GM23248 (cell line): ENCODE results near the gene FGGY. TPM values are rescaled to one million over a fixed set of nuclear protein-coding genes. Genes with fewer than 3 reads are reported as not detected.

Source experiments
- DNase-seq: peaks from one replicate; pipeline ENCODE4 v3.0.0-alpha.2; 2015
- H2AFZ ChIP-seq: fragments of 200-600 bp; sonication (generic); 2 replicates; pipeline ENCODE4 v1.6.1; 2016; ENCODE audit warnings: antibody characterized with exemption
- H3F3A ChIP-seq: fragments of 200-600 bp; sonication (generic); 2 replicates; pipeline ENCODE4 v1.6.1; 2016; ENCODE audit warnings: mild to moderate bottlenecking, antibody characterized with exemption, mixed run types; ENCODE audit not compliant: insufficient read depth
- H3K27ac ChIP-seq: fragments of 200-600 bp; sonication (generic); 2 replicates; pipeline ENCODE4 v1.5.1; 2016; ENCODE audit warnings: mild to moderate bottlenecking
- H3K27me3 ChIP-seq: fragments of 200-600 bp; sonication (generic); replicated peaks from 2 replicates; pipeline ENCODE4 v1.6.1; 2016; ENCODE audit warnings: mild to moderate bottlenecking; ENCODE audit not compliant: insufficient read depth
- H3K36me3 ChIP-seq: fragments of 200-600 bp; sonication (generic); 2 replicates; pipeline ENCODE4 v1.6.1; 2016; ENCODE audit warnings: low read depth, mild to moderate bottlenecking
- H3K4me1 ChIP-seq: fragments of 200-600 bp; sonication (generic); 2 replicates; pipeline ENCODE4 v1.6.1; 2016; ENCODE audit warnings: mild to moderate bottlenecking; ENCODE audit not compliant: insufficient read depth
- H3K4me2 ChIP-seq: fragments of 200-600 bp; sonication (generic); one replicate; pipeline ENCODE4 v1.6.1; 2016; ENCODE audit warnings: mild to moderate bottlenecking; ENCODE audit not compliant: unreplicated experiment
- H3K4me3 ChIP-seq: fragments of 200-600 bp; sonication (generic); 2 replicates; pipeline ENCODE4 v1.5.1; 2016; ENCODE audit warnings: mild to moderate bottlenecking
- H3K79me2 ChIP-seq: fragments of 200-600 bp; sonication (generic); 2 replicates; pipeline ENCODE4 v1.6.1; 2016; ENCODE audit warnings: mild to moderate bottlenecking; ENCODE audit not compliant: insufficient read depth
- H3K9ac ChIP-seq: fragments of 200-600 bp; sonication (generic); 2 replicates; pipeline ENCODE4 v1.6.1; 2016; ENCODE audit warnings: mild to moderate bottlenecking
- H3K9me2 ChIP-seq: fragments of 200-600 bp; sonication (generic); 2 replicates; pipeline ENCODE4 v1.6.1; 2016; ENCODE audit warnings: mixed run types, mild to moderate bottlenecking, moderate library complexity; ENCODE audit not compliant: insufficient read depth
- H3K9me3 ChIP-seq: fragments of 200-600 bp; sonication (generic); one replicate; pipeline ENCODE4 v1.6.1; 2017; ENCODE audit warnings: low read depth
- H4K20me1 ChIP-seq: fragments of 200-600 bp; sonication (generic); 2 replicates; pipeline ENCODE4 v1.6.0; 2016; ENCODE audit not compliant: insufficient read depth
- EZH2 ChIP-seq: fragments of 200-600 bp; sonication (generic); IDR thresholded peaks from 2 replicates; pipeline ENCODE4 v1.6.1; 2018; ENCODE audit warnings: antibody characterized with exemption, mild to moderate bottlenecking; ENCODE audit not compliant: insufficient read depth, poor library complexity, severe bottlenecking
- EZH2phosphoT487 ChIP-seq: fragments of 200-600 bp; sonication (generic); IDR thresholded peaks from 2 replicates; pipeline ENCODE4 v1.6.1; 2018; ENCODE audit warnings: antibody characterized with exemption, moderate library complexity, mild to moderate bottlenecking, low read depth; ENCODE audit not compliant: insufficient read depth
- WGBS, 2 experiments: methylation state at CpG; one replicate each; pipeline ENCODE4 v1.1.6; 2015 to 2017; ENCODE audit warnings: low lambda C conversion rate in 2 of 2, low coverage in 1 of 2; ENCODE audit errors: missing lambda C conversion rate in 2 of 2; 5-methylcytosine and 5-hydroxymethylcytosine counted together
- in situ Hi-C: fragments of 300-500 bp; cut with MboI; formaldehyde crosslinking; loops from 2 replicates; pipeline ENCODE4 v1.15.0; 2020
- polyA plus RNA-seq: library from polyadenylated mRNA; unstranded; fragments of >200 nt; fragmentation: Nextera tagmentation; extraction: Ambion mirVana; gene quantifications from 2 replicates; pipeline ENCODE4 v1.2.1, GENCODE V29; 2016
- total RNA-seq: library from RNA; depleted of rRNA; stranded (reverse); fragments of >200 nt; shearing (Covaris generic); gene quantifications from 2 replicates; pipeline ENCODE4 v1.2.3, GENCODE V29; 2014

The FGGY gene
- total and polyA plus RNA-seq, 2 experiments from 2014 or later: 12.8 to 16.9 TPM

GRCh38 chr1:59757197-59757747 lies 460.4 kb downstream of the FGGY start:
- 84 to 91% methylated on average over 4 of the region's 4 CpGs for WGBS, 2 experiments
- Histone ChIP-seq H3K27me3 (no peaks in the 10 kb centered on the region), H3K4me2 (no peak overlapping the region), H3K27ac (no peak overlapping the region), H3K9me3 (no peaks in the 10 kb centered on the region), H3K4me3 (no peak overlapping the region), H3K79me2 (no peaks in the 10 kb centered on the region), H3K36me3 (no peaks in the 10 kb centered on the region), H3K4me1 (peaks cover 13% of the 10 kb centered on the region), H3K9me2 (no peaks in the 10 kb centered on the region), H3K9ac (no peak overlapping the region), H3F3A (0 out of 2 replicates have a peak, but pooled peaks cover 2% of the 10 kb centered on the region), H4K20me1 (no peaks in the 10 kb centered on the region), H2AFZ (no peak overlapping the region; the same call in 1 of the 2 replicates)
- TF ChIP-seq EZH2 (no peak), EZH2phosphoT487 (no peak)
- no peak for DNase-seq
- in situ Hi-C loops: no loop called here

DNA sequence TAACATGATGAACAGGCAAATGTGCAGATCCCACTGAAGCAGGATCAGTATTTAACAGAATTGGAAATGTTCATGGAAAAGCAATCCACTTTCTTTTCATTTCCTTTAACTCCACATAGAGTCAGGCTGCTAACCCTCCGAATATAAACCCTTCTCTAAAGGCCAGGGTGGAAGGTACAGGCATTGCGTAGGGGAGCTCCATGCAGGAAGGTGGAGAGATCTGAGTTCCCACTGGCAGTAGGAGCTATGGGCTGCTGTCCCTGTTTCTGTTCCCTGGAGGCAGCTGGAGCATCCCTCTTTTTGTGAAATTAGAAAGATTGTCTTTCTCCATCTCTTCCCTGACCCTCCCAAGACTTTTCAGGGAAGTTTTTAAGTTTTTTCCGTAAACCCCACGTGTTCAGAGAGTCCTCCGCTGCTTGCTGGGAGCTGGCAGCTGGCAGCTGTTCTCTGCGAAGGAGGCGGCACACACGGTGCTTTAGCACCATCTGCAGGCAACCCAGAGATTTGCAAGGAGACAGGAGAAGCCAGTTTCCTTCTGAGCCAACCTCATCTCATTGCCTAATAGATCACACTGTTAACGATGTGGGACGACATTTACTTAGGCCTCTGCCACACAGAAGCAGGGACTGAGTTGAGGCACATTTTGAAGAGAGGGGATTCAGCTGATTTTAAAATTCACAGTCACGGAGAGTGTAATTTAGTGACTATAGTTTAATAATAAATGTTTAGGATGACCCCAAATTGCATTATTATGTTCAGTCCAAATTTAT lies 462.4 kb downstream of the FGGY start:
- H3K4me1 ChIP-seq: peaks cover 5% of the 10 kb centered on the region; the same call in 1 of the 2 replicates
- H3K36me3 ChIP-seq: no peaks in the 10 kb centered on the region
- no peak overlapping the region for H3K27ac ChIP-seq
- WGBS, 2 experiments: 7 to 8% methylated on average over 11 of the region's 11 CpGs
- H3K79me2 ChIP-seq: no peaks in the 10 kb centered on the region
- H3K4me3 ChIP-seq: no peak overlapping the region
- peak overlapping the region; percentile 49 for H3K4me2 ChIP-seq
- no peaks in the 10 kb centered on the region for H3K9me2 ChIP-seq
- peak overlapping the region; percentile 76 for H2AFZ ChIP-seq
- TF ChIP-seq EZH2: no peak
- in situ Hi-C loops: no loop called here
- no peaks in the 10 kb centered on the region for H3K9me3 ChIP-seq
- peak overlapping the region; percentile 56 for H3K9ac ChIP-seq
- H3K27me3 ChIP-seq: no peaks in the 10 kb centered on the region
- DNase-seq: peak; percentile 89
- H3F3A ChIP-seq: no peaks in the 10 kb centered on the region
- no peaks in the 10 kb centered on the region for H4K20me1 ChIP-seq

DNA sequence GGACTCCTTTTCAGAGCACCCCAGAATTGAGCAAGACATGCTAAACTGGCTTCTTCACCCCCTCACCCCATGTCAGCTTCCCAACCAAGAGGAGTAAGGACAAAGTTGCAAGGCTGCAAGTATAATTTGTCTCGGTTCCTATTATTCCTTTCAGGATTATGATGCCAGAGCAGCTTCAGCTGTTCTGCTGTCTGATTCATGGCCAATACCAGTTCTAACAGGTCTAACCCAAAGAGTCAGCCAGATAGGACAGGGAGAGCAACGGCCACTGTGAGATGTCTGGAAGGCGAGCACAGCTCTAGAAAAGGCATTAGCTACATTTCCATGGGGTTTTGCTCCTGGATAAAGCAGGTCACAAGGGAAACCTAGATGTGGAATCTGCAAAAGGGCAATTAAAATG lies 464.5 kb downstream of the FGGY start:
- Histone ChIP-seq H3K36me3 (no peaks in the 10 kb centered on the region), H3K9ac (no peak overlapping the region), H3F3A (no peaks in the 10 kb centered on the region), H3K9me3 (no peaks in the 10 kb centered on the region), H3K4me1 (peaks cover 10% of the 10 kb centered on the region; the same call in 1 of the 2 replicates), H3K9me2 (no peaks in the 10 kb centered on the region), H3K4me3 (no peak overlapping the region), H3K4me2 (no peak overlapping the region), H2AFZ (no peak overlapping the region), H4K20me1 (no peaks in the 10 kb centered on the region), H3K79me2 (no peaks in the 10 kb centered on the region), H3K27me3 (no peaks in the 10 kb centered on the region), H3K27ac (no peak overlapping the region)
- in situ Hi-C loops: no loop called here
- TF ChIP-seq EZH2phosphoT487 (no peak), EZH2 (no peak)
- WGBS, 2 experiments: 90 to 94% methylated on average over 3 of the region's 3 CpGs
- DNase-seq: peak; percentile 10

- H3F3A ChIP-seq: peaks cover 6% of the 10 kb centered on the region; the same call in 1 of the 2 replicates
- no peaks in the 10 kb centered on the region for H3K9me3 ChIP-seq
- no peak overlapping the region for H2AFZ ChIP-seq
- no peak overlapping the region for H3K9ac ChIP-seq
- no peak for DNase-seq
- no peaks in the 10 kb centered on the region for H3K9me2 ChIP-seq
- H3K27ac ChIP-seq: no peak overlapping the region
- no peaks in the 10 kb centered on the region for H3K36me3 ChIP-seq
- H3K4me3 ChIP-seq: no peak overlapping the region
- no peak overlapping the region for H3K4me2 ChIP-seq
- peaks cover 18% of the 10 kb centered on the region for H3K4me1 ChIP-seq
- no peaks in the 10 kb centered on the region for H4K20me1 ChIP-seq
- WGBS, 2 experiments: 57 to 62% methylated on average over 2 of the region's 2 CpGs
- in situ Hi-C loops: no loop called here
- H3K79me2 ChIP-seq: no peaks in the 10 kb centered on the region
- no peaks in the 10 kb centered on the region for H3K27me3 ChIP-seq
- TF ChIP-seq EZH2: no peak
- no peak for TF ChIP-seq EZH2phosphoT487
Observed at GRCh38 chr1:59763418-59763817, 466.5 kb downstream of the FGGY start.
